GM19099 (cell line): ENCODE data around the gene UBA1.

Experiments used
- POLR2A ChIP-seq: IDR thresholded peaks from 3 replicates; pipeline ENCODE4 v1.6.1; 2011; ENCODE audit warnings: low read depth; ENCODE audit not compliant: insufficient read length; ENCODE audit errors: extremely low read depth

The UBA1 gene

GRCh38 chrX:47210661-47211425 lies 17.2 kb downstream of the UBA1 start:
- no peak for TF ChIP-seq POLR2A

GRCh38 chrX:47212381-47213293 lies 19.0 kb downstream of the UBA1 start:
- TF ChIP-seq POLR2A = no peak

GRCh38 chrX:47214435-47215077 lies 20.9 kb downstream of the UBA1 start:
- no peak for TF ChIP-seq POLR2A

DNA sequence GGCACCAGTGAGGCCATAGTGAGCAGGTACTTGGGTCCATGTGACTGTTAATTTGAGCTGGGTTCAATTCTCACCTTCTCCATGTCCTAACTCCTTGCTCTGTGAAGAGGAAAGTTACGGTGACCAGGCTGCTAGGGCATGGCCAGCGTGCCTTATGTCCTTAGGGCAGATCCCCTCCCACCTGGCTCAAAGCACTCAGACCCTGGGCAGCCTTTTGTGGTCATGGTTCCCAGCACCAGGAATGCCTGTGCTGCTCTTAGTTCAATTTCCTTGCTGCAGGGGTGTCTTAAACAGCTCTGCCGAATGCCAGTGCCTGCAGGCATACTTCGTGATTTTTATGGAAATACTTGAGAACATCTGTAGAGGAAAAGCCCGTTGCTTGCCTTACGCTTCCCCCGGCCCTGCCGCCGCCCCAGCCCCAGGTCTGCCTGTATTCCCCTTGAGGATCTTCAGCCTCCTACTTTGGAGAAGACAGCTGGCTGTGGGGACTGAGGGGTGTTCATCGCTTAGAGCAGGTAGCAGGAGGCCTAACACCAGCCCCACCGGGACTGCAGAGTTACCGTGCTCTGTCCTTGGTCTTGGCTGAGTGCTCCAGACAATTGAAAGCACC lies 21.8 kb downstream of the UBA1 start:
- TF ChIP-seq POLR2A = no peak

DNA sequence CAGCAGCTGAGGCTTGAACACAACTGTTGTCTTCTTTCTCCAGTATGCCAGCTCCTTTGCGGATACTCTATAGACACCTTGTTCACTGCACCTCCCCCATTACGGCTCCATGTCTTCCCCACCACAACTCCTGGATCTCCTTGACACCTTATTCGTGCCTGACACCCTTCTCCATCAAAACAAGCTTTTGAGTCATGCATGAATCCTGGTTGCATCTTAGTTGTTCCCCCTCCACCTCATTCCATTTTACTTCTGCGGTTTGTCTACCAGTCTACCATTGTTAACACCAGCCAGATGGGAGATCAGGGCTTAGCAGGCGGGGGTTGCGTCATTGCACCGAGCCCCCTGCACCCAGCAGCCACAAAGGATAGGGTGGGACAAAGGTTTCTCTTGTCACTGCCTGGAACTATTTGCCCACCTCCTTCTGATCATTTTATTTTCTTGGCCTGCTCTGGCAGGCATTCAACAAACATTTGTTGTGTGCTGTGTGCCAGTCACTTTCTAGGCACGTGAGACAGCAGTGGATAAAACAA lies 22.8 kb downstream of the UBA1 start:
- TF ChIP-seq POLR2A = no peak

DNA sequence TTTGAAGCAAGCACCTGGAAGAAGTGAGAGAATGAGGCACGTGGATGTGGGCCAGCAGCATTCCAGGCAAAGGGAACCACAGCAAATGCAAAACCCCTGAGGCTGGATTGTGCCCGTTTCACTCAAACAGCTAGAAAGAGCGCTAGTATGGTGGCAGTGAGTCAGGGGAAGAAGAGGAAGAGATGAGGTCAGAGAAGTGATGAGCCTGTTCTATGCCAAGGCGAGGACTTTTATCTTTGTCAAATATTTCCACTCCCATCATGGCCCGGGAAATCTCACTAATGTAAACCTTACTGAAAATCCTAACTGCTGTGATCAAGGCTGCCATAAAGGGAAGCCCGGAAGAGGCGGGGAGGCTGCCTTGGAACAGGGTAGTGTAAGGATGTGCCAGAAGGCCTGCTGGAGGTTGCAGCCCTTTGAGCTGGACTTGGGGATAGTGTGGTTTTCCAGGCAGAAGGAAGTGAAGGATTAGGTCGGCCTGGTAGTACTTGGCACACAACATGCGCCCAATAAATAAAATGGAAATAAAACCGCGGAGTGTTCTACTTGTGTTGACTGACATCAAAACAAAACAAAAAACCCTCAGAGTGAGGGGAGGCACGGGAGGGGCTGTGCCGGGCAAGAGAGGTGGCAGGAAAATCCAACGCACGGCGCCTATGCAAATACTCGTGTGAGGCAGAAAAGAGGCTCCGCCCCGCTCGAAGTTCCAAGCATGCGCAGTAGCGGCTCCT lies 23.7 kb downstream of the UBA1 start:
- no peak for TF ChIP-seq POLR2A

DNA sequence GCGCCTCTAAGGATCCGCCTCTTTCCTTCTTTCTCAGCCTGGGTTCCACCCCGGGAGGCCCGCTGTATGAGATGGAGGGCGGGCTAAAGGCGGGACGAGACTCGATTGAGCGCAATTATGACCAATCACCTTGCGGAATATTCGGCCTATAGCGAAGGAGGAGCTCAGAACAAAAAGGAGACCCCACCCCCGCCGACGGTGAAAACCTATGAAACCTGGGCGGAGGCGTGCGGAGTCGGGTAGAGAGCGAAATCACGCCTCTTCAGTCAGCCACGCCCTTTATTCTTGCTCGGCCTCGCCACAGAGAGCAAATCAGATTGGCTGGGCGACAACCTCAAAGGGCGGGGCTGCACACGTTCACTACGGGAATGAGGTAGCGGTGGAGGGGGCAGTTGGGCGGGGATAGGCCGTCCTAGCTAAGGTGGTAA lies 24.2 kb downstream of the UBA1 start:
- peak; percentile 23 for TF ChIP-seq POLR2A

- TF ChIP-seq POLR2A = peak; percentile 92
These were observed 24.8 kb downstream of the UBA1 start, which contains the start of gene CDK16 for GRCh38 chrX:47218280-47218919. TSS of gene CDK16 (plus strand) at chrX:47218681. CDS start at chrX:47223558, 4,877 bp downstream.

DNA sequence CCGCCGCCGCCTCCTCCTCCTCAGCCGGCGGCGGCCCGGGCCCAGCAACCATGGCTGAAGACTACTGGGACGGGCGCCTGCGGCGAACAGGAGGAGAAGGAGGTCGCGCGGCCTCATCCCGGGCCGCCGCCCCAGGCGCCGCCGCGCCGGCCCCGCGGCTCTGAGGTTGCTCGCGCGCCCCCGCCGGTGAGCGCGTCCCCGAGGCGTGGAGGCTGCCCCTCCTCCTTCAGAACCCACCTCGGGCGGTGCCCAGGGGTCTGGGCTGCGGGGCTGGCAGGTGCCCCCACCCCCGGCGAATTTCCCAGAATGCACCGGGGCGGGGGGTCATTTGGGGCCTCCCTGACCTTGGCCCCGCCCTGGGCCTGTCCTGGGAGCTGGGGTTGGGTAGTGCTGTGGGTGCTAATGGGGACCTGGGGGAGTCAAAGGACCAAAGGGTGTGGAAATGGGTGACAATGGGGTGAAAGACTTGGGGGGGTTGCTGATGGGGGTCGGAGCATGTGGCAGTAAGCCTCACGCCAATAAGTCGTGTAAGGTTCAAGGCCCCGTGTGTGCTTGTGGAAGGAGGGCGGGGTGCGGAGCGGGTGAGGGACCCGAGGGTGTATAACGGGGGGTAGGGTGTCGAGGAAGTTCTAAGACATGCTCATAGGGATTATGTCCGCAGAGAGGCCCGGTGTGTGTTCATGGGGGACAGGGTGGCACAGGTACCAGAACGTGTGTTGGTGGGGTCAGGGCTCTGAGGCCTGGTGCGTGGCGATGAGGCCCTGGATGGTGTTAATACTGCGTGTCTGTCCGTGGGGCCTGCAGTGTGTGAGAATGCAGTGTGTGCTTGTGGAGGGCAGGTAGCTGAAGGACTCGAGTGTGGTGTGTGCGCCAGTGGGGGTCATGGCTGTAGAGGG lies 25.5 kb downstream of the UBA1 start:
- no peak for TF ChIP-seq POLR2A

- TF ChIP-seq POLR2A = no peak
These were observed 28.1 kb downstream of the UBA1 start for GRCh38 chrX:47221756-47222155.

DNA sequence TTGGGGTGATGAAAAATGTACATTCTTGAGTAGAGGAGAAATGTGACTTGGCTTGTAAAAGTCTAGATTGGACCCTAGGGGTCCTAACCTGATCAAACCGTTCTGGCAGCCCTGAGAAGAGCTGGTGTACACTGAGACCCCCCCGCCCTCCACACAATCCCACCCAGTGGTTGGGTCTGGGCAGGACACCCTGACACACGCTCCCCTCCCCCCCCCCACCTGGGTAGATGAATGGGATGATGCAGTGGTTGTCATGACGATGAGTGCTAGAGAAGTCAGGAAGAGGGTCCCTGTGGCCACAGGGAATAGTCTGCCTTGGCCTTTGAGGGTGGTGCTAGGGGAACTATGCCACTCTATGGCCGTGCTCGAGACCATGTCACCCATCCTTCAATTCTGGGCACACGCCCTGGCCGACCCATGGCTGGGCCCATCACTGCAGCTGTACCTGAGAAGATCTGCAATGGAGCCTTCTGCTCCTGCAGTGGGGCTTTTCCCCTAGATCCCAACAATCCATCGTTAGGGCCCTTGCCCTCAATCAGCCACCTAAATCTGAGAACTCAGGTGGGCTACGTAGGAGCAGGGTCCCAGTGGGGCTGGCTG lies 29.2 kb downstream of the UBA1 start:
- no peak for TF ChIP-seq POLR2A
